ENCODE measurements around the gene SCARF2.

The SCARF2 gene

DNA sequence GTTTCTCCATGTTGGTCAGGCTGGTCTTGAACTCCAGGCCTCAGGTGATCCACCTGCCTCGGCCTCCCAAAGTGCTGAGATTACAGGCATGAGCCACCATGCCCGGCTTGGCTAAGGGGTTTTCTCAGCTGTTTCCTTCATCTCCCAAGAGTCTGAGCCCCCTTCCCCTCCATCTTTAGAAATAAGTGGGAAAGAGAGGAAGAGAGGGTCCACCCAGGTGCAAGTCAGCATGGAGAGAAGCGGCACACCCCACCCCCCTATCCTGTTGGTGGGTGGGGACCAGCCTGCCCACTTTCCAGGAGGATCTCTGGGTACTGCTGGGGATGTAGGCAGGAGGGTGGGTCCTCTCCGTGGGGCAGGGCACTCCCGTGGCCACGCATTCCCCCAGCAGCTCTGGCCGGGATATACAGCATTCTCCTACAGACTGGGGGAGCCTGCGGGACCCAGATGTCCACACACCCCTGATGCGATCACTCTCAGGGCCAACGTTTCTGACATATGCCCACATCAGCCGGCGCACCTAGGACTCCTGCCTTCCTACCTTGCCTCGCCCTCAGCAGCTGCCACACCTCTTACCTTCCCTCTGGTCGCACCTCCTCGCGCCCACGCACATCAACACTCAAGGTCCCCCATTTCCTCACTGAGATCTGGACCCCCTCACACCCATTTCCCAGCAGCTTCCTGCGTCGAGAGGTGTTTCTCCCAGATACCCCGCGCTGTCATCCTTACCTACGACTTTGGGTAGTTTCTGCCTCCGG lies 8.9 kb downstream of the SCARF2 start:
- TF ChIP-seq ZFX (IDR thresholded peaks at IDR 0.05) = no peak
- TF ChIP-seq, protein P1, sequence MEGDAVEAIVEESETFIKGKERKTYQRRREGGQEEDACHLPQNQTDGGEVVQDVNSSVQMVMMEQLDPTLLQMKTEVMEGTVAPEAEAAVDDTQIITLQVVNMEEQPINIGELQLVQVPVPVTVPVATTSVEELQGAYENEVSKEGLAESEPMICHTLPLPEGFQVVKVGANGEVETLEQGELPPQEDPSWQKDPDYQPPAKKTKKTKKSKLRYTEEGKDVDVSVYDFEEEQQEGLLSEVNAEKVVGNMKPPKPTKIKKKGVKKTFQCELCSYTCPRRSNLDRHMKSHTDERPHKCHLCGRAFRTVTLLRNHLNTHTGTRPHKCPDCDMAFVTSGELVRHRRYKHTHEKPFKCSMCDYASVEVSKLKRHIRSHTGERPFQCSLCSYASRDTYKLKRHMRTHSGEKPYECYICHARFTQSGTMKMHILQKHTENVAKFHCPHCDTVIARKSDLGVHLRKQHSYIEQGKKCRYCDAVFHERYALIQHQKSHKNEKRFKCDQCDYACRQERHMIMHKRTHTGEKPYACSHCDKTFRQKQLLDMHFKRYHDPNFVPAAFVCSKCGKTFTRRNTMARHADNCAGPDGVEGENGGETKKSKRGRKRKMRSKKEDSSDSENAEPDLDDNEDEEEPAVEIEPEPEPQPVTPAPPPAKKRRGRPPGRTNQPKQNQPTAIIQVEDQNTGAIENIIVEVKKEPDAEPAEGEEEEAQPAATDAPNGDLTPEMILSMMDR (conservative IDR thresholded peaks at IDR 0.05) = no peak
- no peak overlapping the region for H3K27ac ChIP-seq

DNA sequence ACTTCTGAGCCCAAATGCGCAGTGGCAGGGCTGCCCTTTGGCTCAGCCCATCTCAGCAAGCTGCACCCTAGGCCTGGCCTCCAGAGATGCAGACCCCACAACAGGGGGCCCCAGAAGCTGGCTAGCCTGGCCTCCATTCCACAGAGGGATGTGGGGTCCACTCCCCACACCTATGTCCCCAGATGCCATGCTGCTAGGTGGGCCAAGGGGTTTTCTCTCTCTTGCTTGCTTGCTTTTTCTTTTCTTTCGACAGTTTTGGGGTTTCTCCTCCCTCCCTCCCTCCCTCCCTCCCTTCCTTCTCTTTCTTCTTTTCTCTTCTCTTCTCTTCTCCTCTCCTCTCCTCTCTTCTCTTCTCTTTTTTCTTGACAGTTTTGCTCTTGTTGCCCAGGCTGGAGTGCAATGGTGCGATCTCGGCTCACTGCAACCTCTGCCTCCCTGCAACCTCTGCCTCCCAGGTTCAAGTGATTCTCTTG lies 9.6 kb downstream of the SCARF2 start:
- TF ChIP-seq, protein P1 (conservative IDR thresholded peaks at IDR 0.05) = no peak
- TF ChIP-seq ZFX (IDR thresholded peaks at IDR 0.05) = no peak
- no peak overlapping the region for H3K27ac ChIP-seq

DNA sequence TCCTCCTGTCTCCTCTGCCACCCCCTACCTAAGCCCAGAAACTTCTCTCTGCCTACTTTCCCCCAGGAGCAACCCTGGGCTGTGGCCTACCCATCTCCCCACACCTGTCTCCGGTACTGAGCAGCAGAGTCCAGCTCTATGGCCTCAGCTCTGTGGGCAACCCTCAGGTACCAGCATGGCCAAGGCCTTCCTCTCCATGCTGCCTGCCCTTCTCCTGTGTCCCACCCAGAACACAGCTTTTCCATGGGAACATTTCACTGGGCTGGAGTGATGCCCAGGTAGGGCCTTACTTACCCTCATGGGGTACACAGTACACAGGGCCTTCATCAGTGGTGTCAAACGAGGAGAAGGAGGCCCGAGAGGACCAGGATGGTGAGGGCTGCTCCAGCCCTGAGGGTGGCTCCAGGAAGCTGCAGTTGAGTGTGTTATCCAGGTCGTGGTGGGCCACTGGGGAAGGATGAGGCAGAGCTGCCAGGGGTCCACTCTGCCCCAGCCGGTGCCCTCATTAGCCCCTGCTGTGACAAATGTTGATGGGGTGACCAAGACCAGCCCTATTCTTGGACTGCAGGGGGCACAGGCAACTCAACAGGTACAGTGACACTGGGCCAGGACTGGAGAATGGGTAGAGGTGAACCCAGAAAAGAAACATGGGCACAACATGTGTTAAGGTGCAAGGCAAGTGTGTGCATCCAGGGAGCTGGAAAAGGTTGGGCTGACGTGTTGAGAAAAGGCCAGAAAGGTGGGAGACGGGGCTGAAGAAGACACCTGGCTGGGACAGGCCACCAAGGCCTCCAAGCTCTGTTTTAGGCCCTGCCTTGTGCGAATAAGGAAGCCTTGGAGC lies 10.3 kb downstream of the SCARF2 start:
- no peak for TF ChIP-seq ZFX (IDR thresholded peaks at IDR 0.05)
- TF ChIP-seq, protein P1 (conservative IDR thresholded peaks at IDR 0.05) = no peak
- H3K27ac ChIP-seq = no peak overlapping the region

DNA sequence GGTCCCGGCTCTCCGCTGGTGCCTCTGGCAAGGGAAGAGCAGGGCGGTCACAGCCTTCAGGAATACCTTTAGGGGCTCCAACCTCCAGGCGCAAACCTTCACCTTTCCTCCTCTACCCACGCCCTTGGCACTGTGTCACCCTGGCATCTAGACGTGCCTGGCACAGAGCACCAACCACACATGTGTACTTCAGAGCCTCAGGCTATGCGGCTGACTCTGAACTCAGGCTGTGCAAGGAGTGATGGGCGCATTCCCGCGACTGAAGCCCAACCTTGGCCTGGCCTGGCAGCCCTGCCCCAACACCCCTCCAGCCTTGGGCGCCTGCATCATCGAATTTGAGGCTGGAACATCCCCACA lies 11.4 kb downstream of the SCARF2 start:
- TF ChIP-seq, protein P1 (conservative IDR thresholded peaks at IDR 0.05) = no peak
- no peak for TF ChIP-seq ZFX (IDR thresholded peaks at IDR 0.05)
- no peak overlapping the region for H3K27ac ChIP-seq

DNA sequence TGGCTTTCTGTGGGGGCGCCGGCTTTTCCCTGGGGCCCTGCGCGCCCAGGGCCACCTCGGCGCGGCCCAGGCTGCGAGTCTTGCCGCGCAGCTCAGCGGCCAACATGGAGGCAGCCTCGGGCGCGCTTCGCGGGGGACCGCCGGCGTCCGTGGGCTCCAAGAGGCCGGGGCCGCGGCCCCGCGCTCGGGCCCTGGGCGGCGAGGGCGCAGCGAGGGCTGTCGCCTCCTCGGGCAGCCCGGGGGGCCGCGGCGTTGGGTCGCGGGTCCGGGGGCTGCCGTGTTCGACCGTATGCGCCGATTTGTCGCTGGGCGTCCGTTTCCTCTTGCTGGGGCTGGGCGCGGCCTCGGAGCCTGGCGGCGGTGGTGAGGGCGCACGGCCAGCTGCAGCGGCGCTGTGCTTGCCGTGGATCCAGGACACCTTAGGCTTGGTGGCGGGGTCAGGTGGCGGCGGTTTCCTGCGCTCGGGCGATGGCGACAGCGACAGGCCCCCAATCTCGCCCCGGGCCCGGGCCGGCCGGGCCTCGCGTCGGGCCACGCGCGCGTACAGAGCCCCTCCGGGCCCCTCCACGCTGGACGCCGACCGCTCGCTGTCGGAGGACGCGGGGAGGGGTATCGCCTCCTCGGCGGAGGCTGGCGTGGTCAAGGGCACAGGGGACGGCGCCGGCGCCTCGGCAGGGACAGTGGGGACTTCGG lies 11.9 kb downstream of the SCARF2 start:
- TF ChIP-seq, protein P1 (conservative IDR thresholded peaks at IDR 0.05) = no peak
- no peak for TF ChIP-seq ZFX (IDR thresholded peaks at IDR 0.05)

DNA sequence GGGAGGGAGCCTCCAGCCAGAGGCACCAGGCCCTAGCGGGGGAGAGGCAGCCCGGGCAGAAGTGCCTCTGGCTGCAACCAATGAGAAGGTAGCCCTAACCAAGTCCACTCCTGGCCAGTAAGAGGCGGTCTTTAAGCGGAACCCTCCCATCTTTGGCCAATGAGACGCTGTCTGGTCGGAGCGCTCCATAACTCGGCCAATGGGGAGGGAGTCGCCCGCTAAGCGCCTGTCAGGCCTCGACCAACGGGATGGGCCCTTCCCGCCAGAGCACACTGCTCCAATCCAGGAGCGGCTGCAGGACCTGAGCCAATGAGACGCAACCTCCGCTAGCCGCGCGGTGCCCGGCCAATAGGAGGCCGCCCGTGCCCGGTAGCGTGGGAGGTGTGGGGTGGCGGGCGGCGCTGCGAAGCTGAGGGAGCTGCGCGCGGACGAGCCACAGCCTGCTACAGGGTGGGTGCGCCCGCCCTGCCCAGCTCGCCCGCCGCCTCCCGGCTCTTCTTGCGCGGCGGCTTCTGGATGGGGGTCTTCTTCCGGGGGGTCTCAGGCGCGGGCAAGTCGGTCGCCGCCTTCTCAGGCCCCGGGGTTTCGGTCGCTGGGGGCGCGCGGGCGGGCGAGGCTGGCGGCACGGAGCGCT lies 12.6 kb downstream of the SCARF2 start:
- TF ChIP-seq, protein P1 (conservative IDR thresholded peaks at IDR 0.05) = no peak
- no peak for TF ChIP-seq ZFX (IDR thresholded peaks at IDR 0.05)
- no peak overlapping the region for H3K27ac ChIP-seq

More for the DNA sequence above, 11.9 kb downstream of the SCARF2 start:
- no peak overlapping the region for H3K27ac ChIP-seq

Measured in C4-2B (cell line).